ENCODE measurements around the gene CHMP2B. TPM values are rescaled to one million over a fixed set of nuclear protein-coding genes. Genes with fewer than 3 reads are reported as not detected.

CHMP2B gene
- total and polyA plus RNA-seq, 2 of the 8 experiments (the other 6 are each of a cell fraction or from before 2014, with no cell fraction given) = 14.0 to 56.5 TPM

- FAIRE-seq = no peak
- no peaks in the 10 kb centered on the region for H4K20me1 ChIP-seq (replicated peaks in 1 of 2; ENCODE audit: control insufficient read depth in 1 of 2, insufficient read depth in 2 of 2, low read length in 2 of 2)
- H3K23me2 ChIP-seq (ENCODE audit: low read depth, low read length) = no peaks in the 10 kb centered on the region
- H3K18ac ChIP-seq (ENCODE audit: extremely low read depth, low read length) = no peak overlapping the region
- WGBS, 2 experiments (ENCODE audit: extremely low coverage in 1 of 2, insufficient coverage in 1 of 2, insufficient read length in 1 of 2, insufficient replicate concordance in 2 of 2, low coverage in 1 of 2, low lambda C conversion rate in 2 of 2, missing lambda C conversion rate in 1 of 2) = 100% methylated on average over 1 of the region's 1 CpG; no CpG with 5 or more reads in 1 of the 2 experiments
- H3K4me3 ChIP-seq (ENCODE audit: extremely low read depth in 1 of 4, insufficient read depth in 2 of 4, low read depth in 3 of 4, low read length in 4 of 4) = no peak overlapping the region
- peaks cover 0 to 1% (median 0%) of the 10 kb centered on the region in 4 experiments; a peak in 1 of 7 replicates for H3K27me3 ChIP-seq (replicated peaks in 1 of 4; ENCODE audit: control insufficient read depth in 3 of 4, extremely low read depth in 1 of 4, insufficient read depth in 3 of 4, low read length in 3 of 4)
- TF ChIP-seq TCF12 (IDR thresholded peaks at IDR 0.05; ENCODE audit: low read depth, low read length) (no peak), SP4 (IDR thresholded peaks at IDR 0.05; ENCODE audit: low read length) (no peak), POLR2A (IDR thresholded peaks at IDR 0.05; ENCODE audit: control extremely low read depth in 1 of 2, low read depth in 2 of 2, low read length in 2 of 2) (no peak), CHD1 (IDR thresholded peaks at IDR 0.05; ENCODE audit: low read depth, low read length) (no peak), CEBPB (IDR thresholded peaks at IDR 0.05; ENCODE audit: low read depth, low read length) (no peak), RBBP5 (IDR thresholded peaks at IDR 0.05; ENCODE audit: borderline replicate concordance, low read depth, low read length) (no peak), KDM5A (IDR thresholded peaks at IDR 0.05; ENCODE audit: low read length) (no peak), GTF2F1 (IDR thresholded peaks at IDR 0.05; ENCODE audit: borderline replicate concordance, low read depth, low read length) (no peak), PHF8 (conservative IDR thresholded peaks at IDR 0.05; ENCODE audit: low read depth, low read length) (no peak), TBP (IDR thresholded peaks at IDR 0.05; ENCODE audit: low read depth, low read length) (no peak)
- H2AFZ ChIP-seq (ENCODE audit: low read length) = no peak overlapping the region
- H4K8ac ChIP-seq (ENCODE audit: extremely low read depth, insufficient read depth, low read length) = no peak overlapping the region
- ChIA-PET POLR2A (ENCODE audit: partially characterized antibody) (no interaction called here), CTCF (ENCODE audit: partially characterized antibody) (interaction anchor here (1.8 to 2.1 kb wide), 2 partner anchors 12 to 103 kb away, joined by 4 to 7 read pairs; no protein-coding TSS in a partner anchor)
- no peak overlapping the region for H3K9ac ChIP-seq (replicated peaks in 1 of 4; ENCODE audit: extremely low read depth in 1 of 4, low read depth in 3 of 4, low read length in 3 of 4)
- no peak overlapping the region for H2AK5ac ChIP-seq (ENCODE audit: low read depth, low read length)
- H2BK120ac ChIP-seq (replicated peaks; ENCODE audit: low read depth, low read length) = no peak overlapping the region
- no peak overlapping the region for H3K14ac ChIP-seq (ENCODE audit: insufficient read length)
- no peak overlapping the region for H3K56ac ChIP-seq (replicated peaks; ENCODE audit: insufficient read length, low read depth, low read length)
- no peak overlapping the region for H3K27ac ChIP-seq (ENCODE audit: low read depth, low read length)
- H2BK12ac ChIP-seq (ENCODE audit: low read depth, low read length) = no peak overlapping the region
- H2BK20ac ChIP-seq (ENCODE audit: low read length) = no peak overlapping the region
- no peak overlapping the region for H4K5ac ChIP-seq (ENCODE audit: insufficient read length, low read depth, low read length)
- no peaks in the 10 kb centered on the region for H3K9me3 ChIP-seq (ENCODE audit: insufficient read depth in 2 of 2, low read depth in 1 of 2, low read length in 1 of 2)
- no peak overlapping the region for H3K4ac ChIP-seq (replicated peaks; ENCODE audit: insufficient read length, low read depth, low read length)
- H3K4me2 ChIP-seq (ENCODE audit: insufficient read depth in 1 of 2, low read depth in 2 of 2, low read length in 2 of 2) = no peak overlapping the region
- no peaks in the 10 kb centered on the region for H3K4me1 ChIP-seq (replicated peaks in 1 of 4; ENCODE audit: control insufficient read depth in 3 of 4, insufficient read depth in 4 of 4, low read length in 3 of 4)
- no peak for DNase-seq (ENCODE audit: low read depth in 1 of 2, low spot score in 2 of 2)
- no peak overlapping the region for H2BK15ac ChIP-seq (ENCODE audit: low read length)
- peaks cover 0 to 17% of the 10 kb centered on the region in 2 experiments; a peak in 2 of 4 replicates for H3K79me2 ChIP-seq (ENCODE audit: control insufficient read depth in 1 of 2, insufficient read depth in 2 of 2, low read length in 2 of 2)
- peaks cover 0 to 39% (median 7%) of the 10 kb centered on the region in 4 experiments; a peak in 4 of 8 replicates for H3K36me3 ChIP-seq (ENCODE audit: control insufficient read depth in 2 of 4, insufficient read depth in 4 of 4, low read length in 3 of 4)
- H4K91ac ChIP-seq (replicated peaks; ENCODE audit: insufficient read length, low read length) = no peak overlapping the region
- no peak overlapping the region for H3K23ac ChIP-seq (ENCODE audit: insufficient read length)
- H3K79me1 ChIP-seq (ENCODE audit: low read depth, low read length) = no peaks in the 10 kb centered on the region
- H2BK5ac ChIP-seq (ENCODE audit: low read depth, low read length) = no peak overlapping the region
Observed at GRCh38 chr3:87247430-87247773, 20.3 kb downstream of the CHMP2B start.

Measured in H1 (cell line).